ENCODE results near the gene HIGD2A. TPM values are rescaled to one million over a fixed set of nuclear protein-coding genes. Genes with fewer than 3 reads are reported as not detected.

HIGD2A gene
- total and polyA plus RNA-seq, 2 of the 13 experiments (the other 11 are each of a cell fraction or from before 2014, with no cell fraction given): 89.2 to 146 TPM

DNA sequence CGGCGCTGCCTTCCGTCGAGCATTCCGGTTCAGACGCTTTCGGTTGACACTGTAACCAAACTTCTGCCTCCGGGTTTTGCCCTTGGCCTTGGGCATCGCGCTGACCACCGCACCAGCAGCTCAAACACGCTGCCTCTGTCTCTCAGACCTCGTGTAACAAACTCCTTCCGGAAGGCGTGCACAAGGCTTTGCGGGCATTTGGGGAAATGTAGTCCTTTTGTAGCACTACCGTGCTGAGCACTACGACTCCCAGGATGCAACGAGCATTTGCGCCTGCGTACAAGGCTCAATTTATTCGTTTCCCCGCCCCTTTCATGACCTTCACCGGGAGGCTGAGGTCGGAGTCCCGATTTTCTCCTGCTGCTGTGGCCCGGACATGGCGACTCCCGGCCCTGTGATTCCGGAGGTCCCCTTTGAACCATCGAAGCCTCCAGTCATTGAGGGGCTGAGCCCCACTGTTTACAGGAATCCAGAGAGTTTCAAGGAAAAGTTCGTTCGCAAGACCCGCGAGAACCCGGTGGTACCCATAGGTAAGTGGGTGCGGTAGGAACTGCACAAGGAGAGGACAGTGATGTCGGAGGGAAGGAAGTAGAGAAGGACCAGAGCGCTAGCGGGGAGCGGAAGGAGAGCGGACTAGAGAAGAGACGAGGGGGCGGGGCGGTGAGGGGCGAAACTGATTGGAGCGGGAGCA, at the start of gene HIGD2A, which contains the start of gene NOP16 (continued):
- TF ChIP-seq, protein P1, sequence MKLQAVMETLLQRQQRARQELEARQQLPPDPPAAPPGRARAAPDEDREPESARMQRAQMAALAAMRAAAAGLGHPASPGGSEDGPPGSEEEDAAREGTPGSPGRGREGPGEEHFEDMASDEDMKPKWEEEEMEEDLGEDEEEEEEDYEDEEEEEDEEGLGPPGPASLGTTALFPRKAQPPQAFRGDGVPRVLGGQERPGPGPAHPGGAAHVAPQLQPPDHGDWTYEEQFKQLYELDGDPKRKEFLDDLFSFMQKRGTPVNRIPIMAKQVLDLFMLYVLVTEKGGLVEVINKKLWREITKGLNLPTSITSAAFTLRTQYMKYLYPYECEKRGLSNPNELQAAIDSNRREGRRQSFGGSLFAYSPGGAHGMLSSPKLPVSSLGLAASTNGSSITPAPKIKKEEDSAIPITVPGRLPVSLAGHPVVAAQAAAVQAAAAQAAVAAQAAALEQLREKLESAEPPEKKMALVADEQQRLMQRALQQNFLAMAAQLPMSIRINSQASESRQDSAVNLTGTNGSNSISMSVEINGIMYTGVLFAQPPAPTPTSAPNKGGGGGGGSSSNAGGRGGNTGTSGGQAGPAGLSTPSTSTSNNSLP (IDR thresholded peaks at IDR 0.05; ENCODE audit: low read depth, low read length): 0 out of 2 replicates have a peak, but pooled peaks have one; percentile 7
- TF ChIP-seq TAF1 (CRISPR knock-in tag; IDR thresholded peaks at IDR 0.05) (peak; percentile 81), ZNF354B (CRISPR knock-in tag; IDR thresholded peaks at IDR 0.05) (no peak), ZBTB39 (CRISPR knock-in tag; IDR thresholded peaks at IDR 0.05) (0 out of 2 replicates have a peak, but pooled peaks have one; percentile 76), ZNF75D (CRISPR knock-in tag; IDR thresholded peaks at IDR 0.05; ENCODE audit: borderline replicate concordance) (no peak), ZBTB25 (CRISPR knock-in tag; IDR thresholded peaks at IDR 0.05) (peak; percentile 83), ZKSCAN8 (CRISPR knock-in tag; IDR thresholded peaks at IDR 0.05; ENCODE audit: borderline replicate concordance) (peak; percentile 65), TRIM22 (IDR thresholded peaks at IDR 0.05) (no peak), KDM5A (IDR thresholded peaks at IDR 0.05; ENCODE audit: borderline replicate concordance, low read length) (peak; percentile 99), ATF7 (IDR thresholded peaks at IDR 0.05) (no peak), ATF7 (CRISPR knock-in tag; IDR thresholded peaks at IDR 0.05) (no peak), ZNF589 (CRISPR knock-in tag; conservative IDR thresholded peaks at IDR 0.05) (0 out of 2 replicates have a peak, but pooled peaks have one; percentile 40)
- TF ChIP-seq, protein P2, sequence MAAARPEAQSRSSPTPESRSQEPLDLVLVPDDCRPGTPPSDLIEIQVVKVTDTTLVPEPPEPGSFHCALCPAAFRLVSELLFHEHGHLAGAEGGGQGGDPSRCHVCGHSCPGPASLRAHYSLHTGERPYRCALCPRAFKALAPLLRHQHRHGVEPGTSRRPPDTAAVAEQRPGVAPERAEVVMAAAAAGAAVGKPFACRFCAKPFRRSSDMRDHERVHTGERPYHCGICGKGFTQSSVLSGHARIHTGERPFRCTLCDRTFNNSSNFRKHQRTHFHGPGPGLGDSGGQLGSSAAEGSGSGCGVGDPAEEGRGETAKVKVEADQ (CRISPR knock-in tag; IDR thresholded peaks at IDR 0.05; ENCODE audit: borderline replicate concordance): peak; percentile 91; the same call in 1 of the 2 replicates
- TF ChIP-seq, protein P3, sequence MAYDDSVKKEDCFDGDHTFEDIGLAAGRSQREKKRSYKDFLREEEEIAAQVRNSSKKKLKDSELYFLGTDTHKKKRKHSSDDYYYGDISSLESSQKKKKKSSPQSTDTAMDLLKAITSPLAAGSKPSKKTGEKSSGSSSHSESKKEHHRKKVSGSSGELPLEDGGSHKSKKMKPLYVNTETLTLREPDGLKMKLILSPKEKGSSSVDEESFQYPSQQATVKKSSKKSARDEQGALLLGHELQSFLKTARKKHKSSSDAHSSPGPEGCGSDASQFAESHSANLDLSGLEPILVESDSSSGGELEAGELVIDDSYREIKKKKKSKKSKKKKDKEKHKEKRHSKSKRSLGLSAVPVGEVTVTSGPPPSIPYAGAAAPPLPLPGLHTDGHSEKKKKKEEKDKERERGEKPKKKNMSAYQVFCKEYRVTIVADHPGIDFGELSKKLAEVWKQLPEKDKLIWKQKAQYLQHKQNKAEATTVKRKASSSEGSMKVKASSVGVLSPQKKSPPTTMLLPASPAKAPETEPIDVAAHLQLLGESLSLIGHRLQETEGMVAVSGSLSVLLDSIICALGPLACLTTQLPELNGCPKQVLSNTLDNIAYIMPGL (CRISPR knock-in tag; IDR thresholded peaks at IDR 0.05; ENCODE audit: borderline replicate concordance in 1 of 2, low read depth in 1 of 2): peak; percentile 51 to 76
- TF ChIP-seq, protein P4, sequence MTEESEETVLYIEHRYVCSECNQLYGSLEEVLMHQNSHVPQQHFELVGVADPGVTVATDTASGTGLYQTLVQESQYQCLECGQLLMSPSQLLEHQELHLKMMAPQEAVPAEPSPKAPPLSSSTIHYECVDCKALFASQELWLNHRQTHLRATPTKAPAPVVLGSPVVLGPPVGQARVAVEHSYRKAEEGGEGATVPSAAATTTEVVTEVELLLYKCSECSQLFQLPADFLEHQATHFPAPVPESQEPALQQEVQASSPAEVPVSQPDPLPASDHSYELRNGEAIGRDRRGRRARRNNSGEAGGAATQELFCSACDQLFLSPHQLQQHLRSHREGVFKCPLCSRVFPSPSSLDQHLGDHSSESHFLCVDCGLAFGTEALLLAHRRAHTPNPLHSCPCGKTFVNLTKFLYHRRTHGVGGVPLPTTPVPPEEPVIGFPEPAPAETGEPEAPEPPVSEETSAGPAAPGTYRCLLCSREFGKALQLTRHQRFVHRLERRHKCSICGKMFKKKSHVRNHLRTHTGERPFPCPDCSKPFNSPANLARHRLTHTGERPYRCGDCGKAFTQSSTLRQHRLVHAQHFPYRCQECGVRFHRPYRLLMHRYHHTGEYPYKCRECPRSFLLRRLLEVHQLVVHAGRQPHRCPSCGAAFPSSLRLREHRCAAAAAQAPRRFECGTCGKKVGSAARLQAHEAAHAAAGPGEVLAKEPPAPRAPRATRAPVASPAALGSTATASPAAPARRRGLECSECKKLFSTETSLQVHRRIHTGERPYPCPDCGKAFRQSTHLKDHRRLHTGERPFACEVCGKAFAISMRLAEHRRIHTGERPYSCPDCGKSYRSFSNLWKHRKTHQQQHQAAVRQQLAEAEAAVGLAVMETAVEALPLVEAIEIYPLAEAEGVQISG (CRISPR knock-in tag; IDR thresholded peaks at IDR 0.05): peak; percentile 88

Data from HepG2 (cell line).